ENCODE measurements around the gene KCNMB3.

DNA sequence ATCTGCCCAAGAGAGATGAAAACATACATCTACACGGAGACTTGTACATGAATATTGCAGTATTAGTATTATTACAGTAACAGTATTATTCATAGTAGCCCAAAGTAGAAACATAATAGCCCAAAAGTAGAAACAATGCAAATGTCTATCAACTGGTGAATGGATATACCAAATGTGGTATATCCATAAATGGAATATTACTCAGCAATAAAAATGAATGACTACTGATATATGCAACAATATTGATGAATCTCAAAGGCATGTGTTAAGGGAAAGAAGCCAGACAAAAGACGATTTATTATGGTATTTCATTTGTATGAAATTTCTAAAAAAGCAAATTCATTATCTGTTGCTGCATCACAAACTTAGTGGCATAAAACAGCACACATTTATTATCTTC is 48.4 kb upstream of the KCNMB3 start:
- TF ChIP-seq POLR2A (IDR thresholded peaks at IDR 0.05), result no peak
- TF ChIP-seq, protein P1, sequence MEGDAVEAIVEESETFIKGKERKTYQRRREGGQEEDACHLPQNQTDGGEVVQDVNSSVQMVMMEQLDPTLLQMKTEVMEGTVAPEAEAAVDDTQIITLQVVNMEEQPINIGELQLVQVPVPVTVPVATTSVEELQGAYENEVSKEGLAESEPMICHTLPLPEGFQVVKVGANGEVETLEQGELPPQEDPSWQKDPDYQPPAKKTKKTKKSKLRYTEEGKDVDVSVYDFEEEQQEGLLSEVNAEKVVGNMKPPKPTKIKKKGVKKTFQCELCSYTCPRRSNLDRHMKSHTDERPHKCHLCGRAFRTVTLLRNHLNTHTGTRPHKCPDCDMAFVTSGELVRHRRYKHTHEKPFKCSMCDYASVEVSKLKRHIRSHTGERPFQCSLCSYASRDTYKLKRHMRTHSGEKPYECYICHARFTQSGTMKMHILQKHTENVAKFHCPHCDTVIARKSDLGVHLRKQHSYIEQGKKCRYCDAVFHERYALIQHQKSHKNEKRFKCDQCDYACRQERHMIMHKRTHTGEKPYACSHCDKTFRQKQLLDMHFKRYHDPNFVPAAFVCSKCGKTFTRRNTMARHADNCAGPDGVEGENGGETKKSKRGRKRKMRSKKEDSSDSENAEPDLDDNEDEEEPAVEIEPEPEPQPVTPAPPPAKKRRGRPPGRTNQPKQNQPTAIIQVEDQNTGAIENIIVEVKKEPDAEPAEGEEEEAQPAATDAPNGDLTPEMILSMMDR (IDR thresholded peaks at IDR 0.05), result no peak
